Upper lobe of left lung (tissue), 4 donors: ENCODE data around the gene PIF1.

Experiments
- CTCF ChIP-seq, 6 experiments: fragments of 450-650 bp in 4 of 6; fragments of 200-600 bp in 2 of 6; sonication (generic) in 2 of 6; IDR thresholded peaks; one replicate each; pipeline ENCODE4 v1.5.1; 2016 to 2019; ENCODE audit warnings: antibody characterized with exemption in 6 of 6
- POLR2A ChIP-seq, 4 donors: fragments of 450-650 bp; IDR thresholded peaks; one replicate each; pipeline ENCODE4 v1.5.1; 2016 to 2017; ENCODE audit warnings: antibody characterized with exemption in 4 of 4, mild to moderate bottlenecking in 2 of 4

- TF ChIP-seq CTCF (IDR thresholded peaks at IDR 0.05) (no peak), POLR2A (IDR thresholded peaks at IDR 0.05) (no peak)
Observed at GRCh38 chr15:64782751-64783150, 42.7 kb downstream of the PIF1 start.
